Measurements from ENCODE around the gene MPRIP. TPM values are rescaled to one million over a fixed set of nuclear protein-coding genes. Genes with fewer than 3 reads are reported as not detected.
"Not testable (repeated sequence)": the region's sequence is repeated elsewhere in the genome, so short reads cannot be mapped to it uniquely, and the experiment has no call there.

Gene MPRIP, protein sequence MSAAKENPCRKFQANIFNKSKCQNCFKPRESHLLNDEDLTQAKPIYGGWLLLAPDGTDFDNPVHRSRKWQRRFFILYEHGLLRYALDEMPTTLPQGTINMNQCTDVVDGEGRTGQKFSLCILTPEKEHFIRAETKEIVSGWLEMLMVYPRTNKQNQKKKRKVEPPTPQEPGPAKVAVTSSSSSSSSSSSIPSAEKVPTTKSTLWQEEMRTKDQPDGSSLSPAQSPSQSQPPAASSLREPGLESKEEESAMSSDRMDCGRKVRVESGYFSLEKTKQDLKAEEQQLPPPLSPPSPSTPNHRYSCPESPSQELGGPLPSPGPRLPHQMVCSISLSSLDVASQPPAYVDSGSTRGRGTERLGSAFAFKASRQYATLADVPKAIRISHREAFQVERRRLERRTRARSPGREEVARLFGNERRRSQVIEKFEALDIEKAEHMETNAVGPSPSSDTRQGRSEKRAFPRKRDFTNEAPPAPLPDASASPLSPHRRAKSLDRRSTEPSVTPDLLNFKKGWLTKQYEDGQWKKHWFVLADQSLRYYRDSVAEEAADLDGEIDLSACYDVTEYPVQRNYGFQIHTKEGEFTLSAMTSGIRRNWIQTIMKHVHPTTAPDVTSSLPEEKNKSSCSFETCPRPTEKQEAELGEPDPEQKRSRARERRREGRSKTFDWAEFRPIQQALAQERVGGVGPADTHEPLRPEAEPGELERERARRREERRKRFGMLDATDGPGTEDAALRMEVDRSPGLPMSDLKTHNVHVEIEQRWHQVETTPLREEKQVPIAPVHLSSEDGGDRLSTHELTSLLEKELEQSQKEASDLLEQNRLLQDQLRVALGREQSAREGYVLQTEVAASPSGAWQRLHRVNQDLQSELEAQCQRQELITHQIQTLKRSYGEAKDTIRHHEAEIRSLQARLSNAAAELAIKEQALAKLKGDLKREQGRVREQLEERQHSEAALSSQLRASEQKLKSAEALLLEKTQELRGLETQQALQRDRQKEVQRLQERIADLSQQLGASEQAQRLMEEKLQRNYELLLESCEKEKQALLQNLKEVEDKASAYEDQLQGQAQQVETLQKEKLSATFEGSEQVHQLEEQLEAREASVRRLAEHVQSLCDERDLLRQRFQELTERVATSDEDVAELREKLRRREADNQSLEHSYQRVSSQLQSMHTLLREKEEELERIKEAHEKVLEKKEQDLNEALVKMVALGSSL (N-terminal part only)
- total RNA-seq, result 141 and 144 TPM in 2 replicates

DNA sequence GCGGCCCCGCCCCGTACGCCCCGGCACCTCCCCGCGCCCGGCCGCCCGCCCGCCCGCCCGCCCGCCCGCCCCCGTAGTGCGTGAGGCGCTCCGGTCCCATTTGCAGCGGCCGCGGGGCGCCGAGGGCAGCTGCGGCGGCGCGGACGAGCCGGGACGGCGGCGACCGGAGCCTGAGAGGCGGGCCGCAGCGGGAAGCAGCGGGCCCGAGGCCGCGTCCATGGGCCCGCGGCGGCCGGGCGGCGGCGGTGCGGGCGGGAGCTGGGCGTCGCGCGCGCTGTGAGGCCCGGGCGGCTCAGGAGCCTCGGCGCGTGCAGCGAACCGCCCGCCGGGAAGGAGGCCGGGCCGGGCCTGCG is at the start of gene MPRIP:
Gene MPRIP (plus strand): TSS at position 74 of the 353 bp plus-strand sequence. CDS start 392 bp downstream, outside the sequence.
- intact Hi-C loops (cut with micrococcal nuclease), result loop anchor here (2.0 to 10.0 kb wide), 3 partner anchors 75 to 258 kb away; no protein-coding TSS in a partner anchor

DNA sequence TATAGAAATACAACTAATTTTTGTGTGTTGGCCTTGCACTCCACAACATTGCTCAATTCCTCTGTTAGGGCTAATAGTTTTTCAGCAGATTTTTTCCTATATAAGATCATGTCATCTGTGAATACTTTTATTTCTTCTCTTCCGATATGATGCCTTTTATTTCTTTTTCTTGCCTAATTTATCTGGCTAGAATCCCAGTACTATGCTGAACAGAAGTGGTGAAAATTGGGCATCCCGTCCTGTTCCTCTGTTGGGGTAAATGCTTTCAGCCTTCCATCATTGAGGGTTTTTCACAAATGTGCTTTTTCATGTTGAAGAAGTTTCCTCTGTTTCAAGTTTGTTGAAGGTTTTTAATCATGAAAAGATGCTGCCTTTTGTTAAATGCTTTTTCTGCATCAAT is 47.6 kb upstream of the MPRIP start:
- Mint-ChIP-seq H3K4me3 (ENCODE audit: low read depth) (no peak overlapping the region), H3K27ac (no peak overlapping the region), H3K36me3 (ENCODE audit: low read depth) (no peaks in the 10 kb centered on the region), H3K27me3 (ENCODE audit: low read depth) (peaks cover 14% of the 10 kb centered on the region), H3K9me3 (no peaks in the 10 kb centered on the region), H3K4me1 (ENCODE audit: low read depth) (peaks cover 13% of the 10 kb centered on the region)
- intact Hi-C loops (cut with micrococcal nuclease), result no loop called here
- no peak for DNase-seq (ENCODE audit: low spot score)

More for the DNA sequence above, at the start of gene MPRIP:
- Mint-ChIP-seq H3K4me1 (ENCODE audit: low read depth) (peaks cover 35% of the 10 kb centered on the region), H3K27me3 (ENCODE audit: low read depth) (no peaks in the 10 kb centered on the region), H3K4me3 (ENCODE audit: low read depth) (peak within 1 kb of the TSS; percentile 88), H3K36me3 (ENCODE audit: low read depth) (peaks cover 4% of the 10 kb centered on the region), H3K9me3 (no peaks in the 10 kb centered on the region), H3K27ac (peak within 1 kb of the TSS; percentile 39)
- DNase-seq (ENCODE audit: low spot score), result no peak

DNA sequence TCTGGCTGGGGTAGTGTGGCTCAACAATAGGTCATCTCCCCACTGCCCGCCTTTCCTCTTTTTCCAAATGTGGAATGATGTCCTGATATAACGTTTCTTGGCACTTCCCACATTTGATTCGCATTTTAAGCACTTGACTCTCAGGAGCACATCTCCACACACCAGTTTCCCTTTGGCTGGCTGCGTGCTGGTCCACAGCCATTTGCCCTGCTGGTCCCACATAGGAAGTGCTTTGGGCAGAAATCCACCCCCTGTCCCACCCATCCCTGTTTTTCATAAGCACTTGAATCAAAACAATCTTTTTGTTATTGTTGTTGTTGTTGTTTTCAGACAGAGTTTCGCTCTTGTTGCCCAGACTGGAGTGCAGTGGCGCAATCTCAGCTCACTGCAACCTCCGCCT is 46.3 kb upstream of the MPRIP start:
- Mint-ChIP-seq H3K36me3 (ENCODE audit: low read depth) (no peaks in the 10 kb centered on the region), H3K4me3 (ENCODE audit: low read depth) (no peak overlapping the region), H3K27me3 (ENCODE audit: low read depth) (peaks cover 16% of the 10 kb centered on the region), H3K9me3 (no peaks in the 10 kb centered on the region), H3K4me1 (ENCODE audit: low read depth) (peaks cover 3% of the 10 kb centered on the region), H3K27ac (no peak overlapping the region)
- DNase-seq (ENCODE audit: low spot score), result no peak
- intact Hi-C loops (cut with micrococcal nuclease), result no loop called here

DNA sequence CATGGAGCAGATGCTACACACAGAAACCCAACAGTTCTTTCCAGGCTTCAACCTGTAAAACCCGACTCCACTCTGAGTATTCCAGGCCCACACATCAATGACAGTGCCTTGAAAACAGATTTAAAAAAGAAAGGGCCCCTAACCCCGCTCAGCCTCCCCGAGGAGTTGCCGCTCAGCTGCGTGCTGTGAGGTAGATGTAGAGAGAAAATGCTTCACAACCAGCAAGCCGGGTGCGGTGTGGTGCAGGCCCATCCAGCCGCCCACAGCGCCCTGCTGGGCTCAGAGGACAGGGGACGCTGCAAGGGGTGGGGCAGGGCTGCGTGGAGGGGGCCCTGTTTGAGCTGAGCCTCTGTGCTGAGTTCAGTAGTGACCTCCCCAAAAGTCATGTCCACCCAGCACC is 45.5 kb upstream of the MPRIP start:
- H3K27ac Mint-ChIP-seq; H3K36me3 Mint-ChIP-seq (ENCODE audit: low read depth); H3K4me3 Mint-ChIP-seq (ENCODE audit: low read depth); intact Hi-C loops (cut with micrococcal nuclease); DNase-seq (ENCODE audit: low spot score); H3K4me1 Mint-ChIP-seq (ENCODE audit: low read depth); H3K9me3 Mint-ChIP-seq: not testable (repeated sequence)
- peaks cover 16% of the 10 kb centered on the region for H3K27me3 Mint-ChIP-seq (ENCODE audit: low read depth)

DNA sequence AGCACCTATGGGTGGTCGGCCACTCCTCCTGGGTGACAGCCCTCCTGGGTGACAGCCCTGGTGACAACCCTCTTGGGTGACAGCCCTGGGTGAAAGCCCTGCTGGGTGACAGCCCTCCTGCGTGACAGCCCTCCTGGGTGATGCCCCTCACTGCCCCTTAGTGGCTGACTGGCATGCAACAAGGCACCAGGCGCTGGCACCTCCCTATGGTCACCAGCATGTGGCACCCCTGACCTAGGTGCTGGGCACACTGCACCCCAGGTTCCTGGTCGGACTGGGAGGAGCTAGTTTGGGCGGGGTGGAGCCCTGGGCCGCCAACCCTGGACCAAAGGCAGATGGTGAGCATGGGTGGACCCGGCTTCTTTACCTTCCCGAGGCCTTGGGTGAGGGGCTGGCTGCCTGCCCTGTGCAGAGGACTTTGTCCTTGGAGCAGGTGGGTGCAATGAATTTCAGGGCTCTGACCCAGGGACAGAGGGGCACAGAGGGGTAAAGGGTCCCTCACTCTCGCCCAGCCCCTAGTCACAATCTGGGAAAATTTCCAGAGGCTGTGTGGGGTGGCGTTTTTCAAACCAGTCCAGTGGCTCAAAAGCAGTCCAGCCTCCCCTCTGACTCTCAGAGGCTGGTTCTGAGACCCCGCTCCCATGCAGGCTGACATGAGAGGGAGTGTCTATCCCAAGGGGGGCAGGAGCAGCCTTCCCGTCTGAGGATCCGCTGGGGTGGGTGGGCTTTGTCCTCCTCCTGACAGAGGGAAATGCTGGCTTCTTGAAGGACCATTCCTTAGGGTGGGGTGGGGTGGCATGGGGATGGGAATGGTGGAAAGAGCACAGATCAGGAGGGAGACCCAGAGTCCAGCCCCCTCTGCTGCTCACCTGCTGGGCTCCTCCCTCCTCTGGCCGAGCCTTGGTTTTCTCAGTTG is 44.5 kb upstream of the MPRIP start:
- Mint-ChIP-seq H3K4me1 (ENCODE audit: low read depth) (no peaks in the 10 kb centered on the region), H3K36me3 (ENCODE audit: low read depth) (no peaks in the 10 kb centered on the region), H3K27me3 (ENCODE audit: low read depth) (peaks cover 16% of the 10 kb centered on the region), H3K27ac (no peak overlapping the region), H3K4me3 (ENCODE audit: low read depth) (no peak overlapping the region), H3K9me3 (no peaks in the 10 kb centered on the region)
- intact Hi-C loops (cut with micrococcal nuclease), result no loop called here
- DNase-seq (ENCODE audit: low spot score), result no peak

DNA sequence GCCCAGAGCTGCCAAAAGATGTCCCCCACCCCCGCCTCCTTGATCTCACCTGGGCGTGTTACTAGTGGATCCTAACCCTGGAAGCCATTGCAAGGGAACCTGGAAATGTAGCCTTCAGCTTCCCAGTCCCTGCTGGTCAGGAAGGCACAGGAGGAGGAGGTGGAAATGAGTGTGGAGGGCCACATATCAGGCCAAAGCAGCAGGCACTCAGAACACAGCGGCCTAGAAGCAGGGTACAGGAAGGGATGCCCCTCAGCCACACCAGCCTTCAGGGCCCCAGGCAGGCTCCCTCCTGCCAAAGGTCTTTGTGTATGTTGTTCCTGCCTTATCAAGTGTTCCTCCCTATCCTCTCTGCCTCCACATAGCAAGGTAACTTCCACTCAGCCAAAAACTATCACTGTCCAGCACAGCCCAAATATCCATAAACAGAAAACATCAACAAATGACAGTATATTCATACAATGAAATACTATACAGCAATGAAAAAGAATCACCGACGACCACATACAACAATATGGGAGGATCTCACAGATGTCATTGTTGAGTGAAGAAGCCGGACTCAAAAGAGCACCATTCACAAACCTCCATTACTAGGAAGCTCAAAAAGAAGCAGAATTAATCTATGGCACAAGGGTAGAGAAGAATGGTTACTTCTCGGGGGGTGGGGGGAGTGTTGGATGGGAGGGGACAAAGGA is 42.2 kb upstream of the MPRIP start:
- intact Hi-C loops (cut with micrococcal nuclease), result loop anchor here (5.0 kb wide), 1 partner anchor 312 kb away; no protein-coding TSS in a partner anchor
- peaks cover 8% of the 10 kb centered on the region for H3K27me3 Mint-ChIP-seq (ENCODE audit: low read depth)
- H3K9me3 Mint-ChIP-seq, result no peaks in the 10 kb centered on the region
- DNase-seq (ENCODE audit: low spot score), result no peak
- H3K4me3 Mint-ChIP-seq (ENCODE audit: low read depth), result no peak overlapping the region
- H3K27ac Mint-ChIP-seq, result no peak overlapping the region
- H3K36me3 Mint-ChIP-seq (ENCODE audit: low read depth), result no peaks in the 10 kb centered on the region
- H3K4me1 Mint-ChIP-seq (ENCODE audit: low read depth), result no peaks in the 10 kb centered on the region

DNA sequence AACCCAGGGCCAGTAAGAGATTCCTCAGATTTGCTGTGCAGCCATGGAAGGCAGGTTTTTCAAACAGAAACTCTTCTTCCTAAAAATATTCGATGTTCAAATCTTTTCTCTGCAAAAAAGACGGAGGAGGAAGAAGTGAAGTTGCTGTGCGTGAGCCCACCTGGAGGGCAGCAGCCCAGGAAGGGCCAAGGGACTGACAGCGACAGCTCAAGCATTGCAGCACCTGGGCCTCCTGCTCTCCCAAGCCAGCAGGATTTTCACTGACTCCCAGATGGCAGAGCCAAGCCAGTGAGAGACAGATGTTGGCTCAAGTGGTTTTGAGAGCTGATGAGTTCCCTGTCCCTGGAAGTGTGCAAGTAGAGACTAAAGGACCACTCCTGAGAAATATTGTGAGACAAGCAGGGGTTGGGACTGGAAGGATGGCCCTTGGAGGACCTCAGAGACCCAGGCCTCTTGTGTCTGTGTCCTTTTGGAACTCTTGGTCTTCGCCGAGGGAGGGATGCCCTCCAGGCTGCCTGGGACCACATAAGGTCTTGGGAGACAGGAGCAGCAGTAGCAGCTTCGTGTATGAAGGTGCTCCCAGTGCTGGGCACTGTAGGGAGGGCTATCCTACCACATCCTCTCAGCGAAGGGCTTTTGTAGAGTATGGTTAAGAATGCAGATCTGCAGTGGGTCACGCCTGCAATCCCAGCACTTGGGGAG is 41.0 kb upstream of the MPRIP start:
- no peak for DNase-seq (ENCODE audit: low spot score)
- H3K36me3 Mint-ChIP-seq (ENCODE audit: low read depth), result no peaks in the 10 kb centered on the region
- no peak overlapping the region for H3K4me3 Mint-ChIP-seq (ENCODE audit: low read depth)
- no peaks in the 10 kb centered on the region for H3K4me1 Mint-ChIP-seq (ENCODE audit: low read depth)
- H3K27ac Mint-ChIP-seq, result no peak overlapping the region
- no peaks in the 10 kb centered on the region for H3K9me3 Mint-ChIP-seq
- intact Hi-C loops (cut with micrococcal nuclease), result loop anchor here (5.0 kb wide), 1 partner anchor 311 kb away; no protein-coding TSS in a partner anchor
- H3K27me3 Mint-ChIP-seq (ENCODE audit: low read depth), result peaks cover 8% of the 10 kb centered on the region

DNA sequence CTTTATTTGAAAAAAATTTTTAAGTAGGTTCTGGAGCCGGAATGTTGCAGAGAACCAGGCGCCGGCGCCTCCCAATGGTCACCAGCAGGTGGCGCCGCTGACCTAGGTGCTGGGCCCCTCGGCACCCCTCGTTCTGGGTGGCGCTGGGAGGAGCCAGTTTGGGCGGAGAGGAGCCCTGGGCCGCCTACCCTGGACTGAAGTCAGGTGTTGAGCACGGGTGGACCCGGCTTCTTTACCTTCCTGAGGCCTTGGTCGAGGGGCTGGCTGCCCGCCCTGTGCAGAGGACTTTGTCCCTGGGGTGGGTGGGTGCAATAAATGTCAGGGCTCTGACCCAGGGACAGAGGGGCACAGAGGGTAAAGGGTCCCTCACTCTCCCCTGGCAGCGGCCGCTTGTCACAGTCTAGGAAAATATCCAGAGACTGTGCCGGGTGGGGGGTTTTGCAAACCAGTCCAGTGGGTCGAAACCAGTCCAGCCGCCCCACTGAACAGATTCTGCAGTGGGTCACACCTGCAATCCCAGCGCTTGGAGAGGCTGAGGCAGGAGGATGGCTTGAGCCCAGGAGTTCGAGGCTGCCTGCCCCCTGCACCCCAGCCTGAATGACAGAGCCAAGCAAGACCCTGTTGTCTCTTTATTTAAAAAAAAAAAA is 40.3 kb upstream of the MPRIP start:
- no peaks in the 10 kb centered on the region for H3K9me3 Mint-ChIP-seq
- H3K4me1 Mint-ChIP-seq (ENCODE audit: low read depth), result no peaks in the 10 kb centered on the region
- DNase-seq (ENCODE audit: low spot score), result peak; percentile 70

DNA sequence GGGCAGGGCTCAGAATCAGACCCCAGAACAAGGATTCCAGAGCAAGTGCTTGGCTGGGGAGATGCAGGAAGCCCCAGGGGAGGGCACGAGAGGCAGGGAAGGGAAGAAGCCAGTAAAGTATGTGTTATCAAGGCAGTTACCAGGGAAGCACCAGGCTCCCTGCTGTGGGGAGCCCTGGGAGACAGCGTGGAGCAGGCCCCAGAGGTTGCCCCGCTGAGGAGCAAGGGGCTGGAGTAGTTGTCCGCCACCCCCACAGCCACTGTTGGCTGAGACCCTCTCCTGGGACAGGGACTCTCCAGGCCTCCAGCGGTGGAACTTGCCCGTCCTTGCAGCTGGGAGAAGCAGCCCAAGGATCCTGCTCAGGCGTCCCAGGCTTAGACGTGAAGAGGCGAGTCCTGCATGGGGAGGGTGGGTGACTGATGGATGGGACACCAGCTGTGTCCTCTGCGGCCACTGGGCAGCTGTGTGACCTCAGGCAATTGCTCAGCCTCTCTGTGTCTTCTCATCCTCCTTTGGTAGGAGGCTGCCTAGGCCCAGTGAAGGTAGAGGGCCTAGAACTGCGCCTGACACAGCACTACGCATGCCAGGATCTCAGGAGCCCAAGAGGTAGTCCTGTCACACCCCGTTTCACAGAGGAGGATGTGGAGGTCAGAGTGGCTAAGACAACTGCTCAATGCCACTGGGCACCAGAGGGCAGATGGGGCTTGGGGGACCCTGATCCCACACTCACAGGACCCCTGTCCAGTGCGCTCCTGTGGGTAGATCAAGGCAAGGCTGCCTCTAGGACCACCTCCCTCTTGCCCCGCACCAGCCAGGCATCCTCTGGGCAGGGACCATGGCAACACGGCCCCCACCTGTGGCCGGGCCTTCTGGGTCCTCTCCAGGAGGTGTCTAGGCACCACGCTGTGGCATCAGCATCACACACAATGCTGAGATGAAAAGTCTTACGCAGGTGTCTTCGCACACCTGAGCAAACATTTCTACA is 39.2 kb upstream of the MPRIP start:
- DNase-seq (ENCODE audit: low spot score); H3K27ac Mint-ChIP-seq; H3K27me3 Mint-ChIP-seq (ENCODE audit: low read depth); H3K36me3 Mint-ChIP-seq (ENCODE audit: low read depth); H3K4me3 Mint-ChIP-seq (ENCODE audit: low read depth); H3K9me3 Mint-ChIP-seq; H3K4me1 Mint-ChIP-seq (ENCODE audit: low read depth): not testable (repeated sequence)
- intact Hi-C loops (cut with micrococcal nuclease), result loop anchor here (5.0 kb wide), 1 partner anchor 309 kb away; no protein-coding TSS in a partner anchor

More for the DNA sequence above, 40.3 kb upstream of the MPRIP start:
- peaks cover 8% of the 10 kb centered on the region for H3K27me3 Mint-ChIP-seq (ENCODE audit: low read depth)
- H3K4me3 Mint-ChIP-seq (ENCODE audit: low read depth), result no peak overlapping the region
- no peaks in the 10 kb centered on the region for H3K36me3 Mint-ChIP-seq (ENCODE audit: low read depth)
- intact Hi-C loops (cut with micrococcal nuclease), result loop anchor here (5.0 kb wide), 1 partner anchor 310 kb away; no protein-coding TSS in a partner anchor
- no peak overlapping the region for H3K27ac Mint-ChIP-seq
